ENCODE results near the gene ADIPOR2. TPM values are rescaled to one million over a fixed set of nuclear protein-coding genes. Genes with fewer than 3 reads are reported as not detected.

ADIPOR2 gene
- polyA plus RNA-seq, 3 donors = 3.9 to 14.6 (median 6.2) TPM

- Histone ChIP-seq H3K79me2 (ENCODE audit: insufficient read depth, low read length) (no peaks in the 10 kb centered on the region), H2AFZ (ENCODE audit: insufficient read depth, low read depth, low read length, poor library complexity, severe bottlenecking) (no peak overlapping the region), H3K4me1 (ENCODE audit: control insufficient read depth in 1 of 2, insufficient read depth in 2 of 2, low read length in 2 of 2) (no peaks in the 10 kb centered on the region), H3K4me2 (replicated peaks; ENCODE audit: extremely low read depth, low read length, poor library complexity, severe bottlenecking) (no peak overlapping the region), H3K27me3 (ENCODE audit: control insufficient read depth in 2 of 2, insufficient read depth in 2 of 2, low read length in 2 of 2) (peaks cover 2 to 26% of the 10 kb centered on the region in 2 donors), H3K9me3 (replicated peaks in 1 of 2; ENCODE audit: control insufficient read depth in 1 of 2, insufficient read depth in 1 of 2, low read length in 2 of 2) (no peaks in the 10 kb centered on the region), H3K36me3 (replicated peaks in 1 of 2; ENCODE audit: control insufficient read depth in 1 of 2, insufficient read depth in 2 of 2, low read length in 2 of 2) (no peaks in the 10 kb centered on the region), H4K20me1 (ENCODE audit: insufficient read depth, low read length) (no peaks in the 10 kb centered on the region), H3K9ac (ENCODE audit: insufficient read depth, low read length, poor library complexity, severe bottlenecking) (no peak overlapping the region), H3K27ac (ENCODE audit: low read depth in 1 of 2, low read length in 2 of 2) (no peak overlapping the region), H3K4me3 (replicated peaks in 1 of 3; ENCODE audit: low read depth in 2 of 3, low read length in 3 of 3) (no peak overlapping the region)
- H3K4me3 Mint-ChIP-seq = no peak overlapping the region
- no peak overlapping the region for H3K27ac Mint-ChIP-seq
- no peak for DNase-seq
- 91% methylated on average over 29 of the region's 38 CpGs for WGBS (ENCODE audit: insufficient coverage)
- no peaks in the 10 kb centered on the region for H3K36me3 Mint-ChIP-seq
- no peak for TF ChIP-seq CTCF (IDR thresholded peaks at IDR 0.05)
- peaks cover 22 to 31% (median 23%) of the 10 kb centered on the region in 3 donors for H3K27me3 Mint-ChIP-seq (ENCODE audit: low read depth in 3 of 3)
- H3K9me3 Mint-ChIP-seq = peaks cover 0 to 2% (median 0%) of the 10 kb centered on the region in 7 donors
- H3K4me1 Mint-ChIP-seq = peaks cover 5% of the 10 kb centered on the region
- intact Hi-C loops (cut with micrococcal nuclease) = no loop called here
Measured at GRCh38 chr12:1827826-1828805, 137.2 kb downstream of the ADIPOR2 start.

- Mint-ChIP-seq H3K36me3 (no peaks in the 10 kb centered on the region), H3K4me3 (no peak overlapping the region), H3K27me3 (ENCODE audit: low read depth in 3 of 3) (peaks cover 22 to 37% (median 27%) of the 10 kb centered on the region in 3 donors), H3K27ac (no peak overlapping the region), H3K9me3 (peaks cover 0 to 2% (median 0%) of the 10 kb centered on the region in 7 donors), H3K4me1 (peaks cover 5% of the 10 kb centered on the region)
- Histone ChIP-seq H3K79me2 (ENCODE audit: insufficient read depth, low read length) (no peaks in the 10 kb centered on the region), H3K27ac (ENCODE audit: low read depth in 1 of 2, low read length in 2 of 2) (no peak overlapping the region), H3K9me3 (replicated peaks in 1 of 2; ENCODE audit: control insufficient read depth in 1 of 2, insufficient read depth in 1 of 2, low read length in 2 of 2) (no peaks in the 10 kb centered on the region), H3K4me2 (replicated peaks; ENCODE audit: extremely low read depth, low read length, poor library complexity, severe bottlenecking) (no peak overlapping the region), H3K9ac (ENCODE audit: insufficient read depth, low read length, poor library complexity, severe bottlenecking) (no peak overlapping the region), H2AFZ (ENCODE audit: insufficient read depth, low read depth, low read length, poor library complexity, severe bottlenecking) (no peak overlapping the region), H3K4me3 (replicated peaks in 1 of 3; ENCODE audit: low read depth in 2 of 3, low read length in 3 of 3) (no peak overlapping the region), H3K4me1 (ENCODE audit: control insufficient read depth in 1 of 2, insufficient read depth in 2 of 2, low read length in 2 of 2) (no peaks in the 10 kb centered on the region), H3K27me3 (ENCODE audit: control insufficient read depth in 2 of 2, insufficient read depth in 2 of 2, low read length in 2 of 2) (peaks cover 2 to 29% of the 10 kb centered on the region in 2 donors), H4K20me1 (ENCODE audit: insufficient read depth, low read length) (no peaks in the 10 kb centered on the region), H3K36me3 (replicated peaks in 1 of 2; ENCODE audit: control insufficient read depth in 1 of 2, insufficient read depth in 2 of 2, low read length in 2 of 2) (no peaks in the 10 kb centered on the region)
- no peak for TF ChIP-seq CTCF (IDR thresholded peaks at IDR 0.05)
- no peak for DNase-seq
- intact Hi-C loops (cut with micrococcal nuclease) = no loop called here
- WGBS (ENCODE audit: insufficient coverage) = 88% methylated on average over 15 of the region's 16 CpGs
Measured at GRCh38 chr12:1828856-1829255, 138.0 kb downstream of the ADIPOR2 start.
